RWPE2 (cell line): ENCODE results near the gene FBXO34.

Experiments
- ATAC-seq: fragments of 200-7000 bp; cut with Tn5 transposase; 3 replicates; pipeline ENCODE4 v1.9.1; 2021; ENCODE audit warnings: low read depth
- DNase-seq: peaks from one replicate; pipeline ENCODE4 v3.0.0-alpha.2; 2020; ENCODE audit warnings: low spot score
- H3K27ac ChIP-seq: fragments of 450-650 bp; 2 replicates; pipeline ENCODE4 v1.5.1; 2017; ENCODE audit warnings: mild to moderate bottlenecking; ENCODE audit not compliant: poor library complexity, severe bottlenecking
- H3K27me3 ChIP-seq: fragments of 250-450 bp; sonication (Bioruptor Pico); 2 replicates; pipeline ENCODE4 v1.5.1; 2021; ENCODE audit warnings: mild to moderate bottlenecking, moderate library complexity; ENCODE audit not compliant: insufficient read depth, poor library complexity, severe bottlenecking
- H3K36me3 ChIP-seq: fragments of 250-450 bp; sonication (Bioruptor Pico); 2 replicates; pipeline ENCODE4 v1.5.1; 2020; ENCODE audit warnings: low read depth, mild to moderate bottlenecking, moderate library complexity
- H3K4me1 ChIP-seq: fragments of 250-450 bp; sonication (Bioruptor Pico); 2 replicates; pipeline ENCODE4 v1.5.1; 2021; ENCODE audit warnings: mild to moderate bottlenecking, moderate library complexity; ENCODE audit not compliant: insufficient read depth, poor library complexity, severe bottlenecking
- H3K4me3 ChIP-seq: fragments of 250-450 bp; sonication (Bioruptor Pico); 2 replicates; pipeline ENCODE4 v1.5.1; 2021; ENCODE audit warnings: mild to moderate bottlenecking, moderate library complexity; ENCODE audit not compliant: severe bottlenecking
- H3K9me3 ChIP-seq: fragments of 250-450 bp; sonication (Bioruptor Pico); 2 replicates; pipeline ENCODE4 v1.5.1; 2021; ENCODE audit warnings: mild to moderate bottlenecking, moderate library complexity; ENCODE audit not compliant: severe bottlenecking
- CTCF ChIP-seq: fragments of 450-650 bp; IDR thresholded peaks from one replicate; pipeline ENCODE4 v1.5.1; 2017; ENCODE audit warnings: mild to moderate bottlenecking, moderate library complexity; ENCODE audit not compliant: poor library complexity, severe bottlenecking

Gene FBXO34

GRCh38 chr14:55233591-55233990 lies 37.6 kb upstream of the FBXO34 start:
- peaks cover 3% of the 10 kb centered on the region for H3K27me3 ChIP-seq
- no peak for TF ChIP-seq CTCF
- no peak for DNase-seq
- no peaks in the 10 kb centered on the region for H3K9me3 ChIP-seq
- H3K36me3 ChIP-seq, result no peaks in the 10 kb centered on the region
- no peak for ATAC-seq
- H3K4me3 ChIP-seq, result no peak overlapping the region
- no peaks in the 10 kb centered on the region for H3K4me1 ChIP-seq
- H3K27ac ChIP-seq, result no peak overlapping the region

- Histone ChIP-seq H3K4me3 (no peak overlapping the region), H3K27me3 (no peaks in the 10 kb centered on the region), H3K4me1 (no peaks in the 10 kb centered on the region), H3K36me3 (no peaks in the 10 kb centered on the region), H3K9me3 (no peaks in the 10 kb centered on the region), H3K27ac (no peak overlapping the region)
- ATAC-seq (no peak), DNase-seq (no peak)
- TF ChIP-seq CTCF, result no peak
These were observed 33.1 kb upstream of the FBXO34 start for GRCh38 chr14:55238019-55238680.

- Histone ChIP-seq H3K27me3 (no peaks in the 10 kb centered on the region), H3K36me3 (no peaks in the 10 kb centered on the region), H3K4me1 (no peaks in the 10 kb centered on the region), H3K27ac (no peak overlapping the region), H3K9me3 (no peaks in the 10 kb centered on the region), H3K4me3 (no peak overlapping the region)
- DNase-seq (no peak), ATAC-seq (no peak)
- no peak for TF ChIP-seq CTCF
These were observed 31.9 kb upstream of the FBXO34 start for GRCh38 chr14:55239320-55239719.

- Histone ChIP-seq H3K27me3 (no peaks in the 10 kb centered on the region), H3K4me1 (no peaks in the 10 kb centered on the region), H3K27ac (no peak overlapping the region), H3K9me3 (no peaks in the 10 kb centered on the region), H3K36me3 (no peaks in the 10 kb centered on the region), H3K4me3 (no peak overlapping the region)
- DNase-seq (no peak), ATAC-seq (no peak)
- no peak for TF ChIP-seq CTCF
These were observed 30.6 kb upstream of the FBXO34 start for GRCh38 chr14:55240526-55241178.

- no peak for TF ChIP-seq CTCF
- no peak overlapping the region for H3K27ac ChIP-seq
- no peaks in the 10 kb centered on the region for H3K36me3 ChIP-seq
- no peaks in the 10 kb centered on the region for H3K27me3 ChIP-seq
- DNase-seq (no peak), ATAC-seq (no peak)
- H3K9me3 ChIP-seq, result no peaks in the 10 kb centered on the region
- H3K4me3 ChIP-seq, result no peak overlapping the region
- no peaks in the 10 kb centered on the region for H3K4me1 ChIP-seq
These were observed 29.5 kb upstream of the FBXO34 start for GRCh38 chr14:55241673-55242072.
